Measurements from ENCODE around the gene SPEF2. TPM values are rescaled to one million over a fixed set of nuclear protein-coding genes. Genes with fewer than 3 reads are reported as not detected.

SPEF2 gene
- total RNA-seq, 2 donors from 2014 or later: 2.4 to 7.9 TPM

DNA sequence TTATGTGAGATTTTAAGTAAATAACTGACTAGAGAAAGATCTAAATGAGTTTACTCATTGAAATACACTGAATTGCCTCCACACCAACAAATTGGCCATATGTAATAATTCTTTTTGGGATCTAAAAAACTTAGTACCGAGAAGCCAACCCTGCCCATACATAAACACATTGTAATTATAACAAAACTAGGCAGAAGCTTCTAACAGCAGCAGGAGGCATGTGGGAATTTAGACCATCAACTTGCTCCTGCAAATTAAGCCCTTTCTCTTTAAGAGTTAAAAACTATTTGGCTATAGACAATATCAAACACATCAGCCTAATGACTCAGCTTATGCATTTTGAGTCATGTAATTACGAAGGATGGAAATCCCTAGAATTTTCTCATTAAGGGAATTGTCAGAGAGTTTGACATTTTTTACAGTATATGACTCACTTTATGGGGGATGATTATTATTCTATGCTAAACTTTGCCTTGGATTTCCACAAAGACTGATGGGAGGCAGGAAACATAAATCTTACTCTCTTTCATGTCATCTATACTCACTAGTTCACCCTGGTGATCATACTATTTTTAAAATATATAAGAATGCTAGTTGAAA is 240.0 kb downstream of the SPEF2 start:
- no peak for TF ChIP-seq POLR2AphosphoS5 (IDR thresholded peaks at IDR 0.05)
- TF ChIP-seq, protein P1, sequence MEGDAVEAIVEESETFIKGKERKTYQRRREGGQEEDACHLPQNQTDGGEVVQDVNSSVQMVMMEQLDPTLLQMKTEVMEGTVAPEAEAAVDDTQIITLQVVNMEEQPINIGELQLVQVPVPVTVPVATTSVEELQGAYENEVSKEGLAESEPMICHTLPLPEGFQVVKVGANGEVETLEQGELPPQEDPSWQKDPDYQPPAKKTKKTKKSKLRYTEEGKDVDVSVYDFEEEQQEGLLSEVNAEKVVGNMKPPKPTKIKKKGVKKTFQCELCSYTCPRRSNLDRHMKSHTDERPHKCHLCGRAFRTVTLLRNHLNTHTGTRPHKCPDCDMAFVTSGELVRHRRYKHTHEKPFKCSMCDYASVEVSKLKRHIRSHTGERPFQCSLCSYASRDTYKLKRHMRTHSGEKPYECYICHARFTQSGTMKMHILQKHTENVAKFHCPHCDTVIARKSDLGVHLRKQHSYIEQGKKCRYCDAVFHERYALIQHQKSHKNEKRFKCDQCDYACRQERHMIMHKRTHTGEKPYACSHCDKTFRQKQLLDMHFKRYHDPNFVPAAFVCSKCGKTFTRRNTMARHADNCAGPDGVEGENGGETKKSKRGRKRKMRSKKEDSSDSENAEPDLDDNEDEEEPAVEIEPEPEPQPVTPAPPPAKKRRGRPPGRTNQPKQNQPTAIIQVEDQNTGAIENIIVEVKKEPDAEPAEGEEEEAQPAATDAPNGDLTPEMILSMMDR (IDR thresholded peaks at IDR 0.05): no peak
- TF ChIP-seq POLR2A (IDR thresholded peaks at IDR 0.05): no peak
- Histone ChIP-seq H3K4me1 (replicated peaks) (no peaks in the 10 kb centered on the region), H3K4me3 (no peak overlapping the region), H3K27ac (no peak overlapping the region), H3K36me3 (no peaks in the 10 kb centered on the region), H3K27me3 (replicated peaks; ENCODE audit: insufficient read depth) (no peaks in the 10 kb centered on the region), H3K9me3 (no peaks in the 10 kb centered on the region)
- DNase-seq (ENCODE audit: low spot score): no peak
- intact Hi-C loops (cut with DNase I): no loop called here
- 52% methylated on average over 2 of the region's 2 CpGs for WGBS

DNA sequence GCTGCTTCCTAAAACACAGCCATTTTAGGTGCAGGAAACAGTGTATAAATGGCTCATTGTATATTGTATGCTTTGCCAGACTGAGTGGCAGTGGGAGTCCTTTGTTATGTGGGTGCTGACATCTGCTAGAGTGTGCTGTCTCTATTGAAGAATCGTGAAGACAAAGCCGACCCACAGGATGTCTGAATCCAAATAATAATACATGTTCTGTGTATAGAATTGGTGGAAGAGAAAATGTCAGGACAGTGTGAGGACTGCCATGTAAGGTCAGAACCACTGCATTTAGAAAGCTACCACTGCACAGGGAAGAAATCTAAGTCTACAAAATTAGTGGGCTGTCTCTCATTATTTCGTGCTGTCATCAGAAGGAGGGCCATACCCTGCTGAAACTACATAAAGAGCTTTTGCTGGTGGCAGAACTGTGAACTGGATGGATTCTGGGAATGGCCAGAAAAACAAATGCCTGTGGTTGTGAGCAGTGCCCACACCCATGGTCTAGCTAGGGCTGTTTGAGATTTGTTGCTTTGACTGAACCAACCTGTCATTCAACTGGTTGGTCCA is 241.5 kb downstream of the SPEF2 start:
- no peaks in the 10 kb centered on the region for H3K9me3 ChIP-seq
- 58% methylated on average over 3 of the region's 3 CpGs for WGBS
- no peak overlapping the region for H3K4me3 ChIP-seq
- no peak overlapping the region for H3K27ac ChIP-seq
- H3K4me1 ChIP-seq (replicated peaks): no peaks in the 10 kb centered on the region
- intact Hi-C loops (cut with DNase I): no loop called here
- TF ChIP-seq POLR2AphosphoS5 (IDR thresholded peaks at IDR 0.05) (no peak), POLR2A (IDR thresholded peaks at IDR 0.05) (no peak)
- TF ChIP-seq, protein P1 (IDR thresholded peaks at IDR 0.05): no peak
- H3K27me3 ChIP-seq (replicated peaks; ENCODE audit: insufficient read depth): no peaks in the 10 kb centered on the region
- no peaks in the 10 kb centered on the region for H3K36me3 ChIP-seq
- DNase-seq (ENCODE audit: low spot score): no peak

DNA sequence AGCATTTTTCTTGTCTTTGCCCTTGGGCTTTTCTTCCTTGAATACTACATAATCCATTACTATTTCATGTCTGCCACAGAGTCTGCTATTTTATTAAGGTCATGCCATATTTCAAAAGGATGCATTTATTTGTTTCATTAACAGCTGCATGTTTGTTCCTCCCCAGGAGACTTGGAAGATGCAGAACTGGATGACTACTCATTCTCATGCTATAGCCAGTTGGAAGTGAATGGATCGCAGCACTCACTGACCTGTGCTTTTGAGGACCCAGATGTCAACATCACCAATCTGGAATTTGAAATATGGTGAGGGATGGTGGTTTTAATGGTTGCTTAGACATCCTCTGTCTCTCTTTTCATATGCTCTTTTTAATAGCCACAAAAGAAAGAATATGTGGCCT is 243.0 kb downstream of the SPEF2 start:
- Histone ChIP-seq H3K27me3 (replicated peaks; ENCODE audit: insufficient read depth) (no peaks in the 10 kb centered on the region), H3K36me3 (no peaks in the 10 kb centered on the region), H3K4me3 (no peak overlapping the region), H3K4me1 (replicated peaks) (no peaks in the 10 kb centered on the region), H3K9me3 (no peaks in the 10 kb centered on the region), H3K27ac (no peak overlapping the region)
- DNase-seq (ENCODE audit: low spot score): no peak
- 100% methylated on average over 1 of the region's 1 CpG for WGBS
- TF ChIP-seq, protein P1 (IDR thresholded peaks at IDR 0.05): no peak
- TF ChIP-seq POLR2A (IDR thresholded peaks at IDR 0.05) (no peak), POLR2AphosphoS5 (IDR thresholded peaks at IDR 0.05) (no peak)
- intact Hi-C loops (cut with DNase I): no loop called here

DNA sequence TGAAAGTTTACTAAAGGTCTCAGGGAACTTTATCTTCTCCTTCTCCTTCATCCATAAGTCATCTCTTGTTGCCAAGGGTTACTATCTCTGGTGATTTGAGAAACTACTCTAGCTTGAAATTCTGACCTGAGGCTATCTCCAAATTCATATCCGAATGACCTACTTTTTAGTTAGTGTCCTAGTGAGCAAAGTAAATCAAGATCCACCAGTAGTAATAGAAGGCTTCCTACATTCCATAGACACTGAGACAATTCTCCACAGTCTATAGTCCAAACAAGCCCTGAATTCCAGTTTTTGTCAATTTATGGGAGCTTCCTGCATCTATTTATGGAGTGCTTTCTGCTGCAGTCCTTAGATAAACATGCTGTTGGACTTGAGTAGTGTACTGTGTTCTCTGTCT is 244.1 kb downstream of the SPEF2 start:
- no peak overlapping the region for H3K4me3 ChIP-seq
- intact Hi-C loops (cut with DNase I): no loop called here
- no peaks in the 10 kb centered on the region for H3K36me3 ChIP-seq
- no peaks in the 10 kb centered on the region for H3K4me1 ChIP-seq (replicated peaks)
- no peaks in the 10 kb centered on the region for H3K27me3 ChIP-seq (replicated peaks; ENCODE audit: insufficient read depth)
- H3K9me3 ChIP-seq: no peaks in the 10 kb centered on the region
- 93% methylated on average over 1 of the region's 1 CpG for WGBS
- no peak overlapping the region for H3K27ac ChIP-seq
- DNase-seq (ENCODE audit: low spot score): no peak
- TF ChIP-seq, protein P1 (IDR thresholded peaks at IDR 0.05): no peak
- no peak for TF ChIP-seq POLR2A (IDR thresholded peaks at IDR 0.05)
- no peak for TF ChIP-seq POLR2AphosphoS5 (IDR thresholded peaks at IDR 0.05)

DNA sequence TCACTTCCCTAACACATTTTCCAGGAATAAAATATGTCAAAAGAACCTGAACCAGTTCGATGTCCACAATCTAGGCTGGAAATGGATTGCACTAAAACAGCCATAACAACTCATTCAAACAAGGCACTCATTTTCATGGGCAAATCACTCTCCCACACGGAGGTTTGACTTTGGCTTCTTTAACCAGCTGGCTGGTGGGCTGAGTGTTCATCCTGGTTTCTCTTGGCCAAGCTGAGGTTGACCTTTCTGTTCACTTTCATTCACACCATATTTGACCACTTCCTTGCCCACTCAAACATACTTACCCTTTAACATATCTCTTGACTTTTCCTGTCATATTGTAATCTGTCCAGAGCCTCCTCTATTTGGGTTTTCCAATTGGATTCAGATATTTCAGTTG is 244.5 kb downstream of the SPEF2 start:
- H3K27me3 ChIP-seq (replicated peaks; ENCODE audit: insufficient read depth): no peaks in the 10 kb centered on the region
- H3K4me1 ChIP-seq (replicated peaks): no peaks in the 10 kb centered on the region
- 76% methylated on average over 2 of the region's 2 CpGs for WGBS
- H3K27ac ChIP-seq: no peak overlapping the region
- no peaks in the 10 kb centered on the region for H3K9me3 ChIP-seq
- no peak overlapping the region for H3K4me3 ChIP-seq
- TF ChIP-seq, protein P1 (IDR thresholded peaks at IDR 0.05): no peak
- TF ChIP-seq POLR2A (IDR thresholded peaks at IDR 0.05) (no peak), POLR2AphosphoS5 (IDR thresholded peaks at IDR 0.05) (no peak)
- intact Hi-C loops (cut with DNase I): no loop called here
- H3K36me3 ChIP-seq: peaks cover 0 to 2% of the 10 kb centered on the region in 2 donors
- DNase-seq (ENCODE audit: low spot score): no peak
